Measurements from ENCODE around the gene EYA2.

DNA sequence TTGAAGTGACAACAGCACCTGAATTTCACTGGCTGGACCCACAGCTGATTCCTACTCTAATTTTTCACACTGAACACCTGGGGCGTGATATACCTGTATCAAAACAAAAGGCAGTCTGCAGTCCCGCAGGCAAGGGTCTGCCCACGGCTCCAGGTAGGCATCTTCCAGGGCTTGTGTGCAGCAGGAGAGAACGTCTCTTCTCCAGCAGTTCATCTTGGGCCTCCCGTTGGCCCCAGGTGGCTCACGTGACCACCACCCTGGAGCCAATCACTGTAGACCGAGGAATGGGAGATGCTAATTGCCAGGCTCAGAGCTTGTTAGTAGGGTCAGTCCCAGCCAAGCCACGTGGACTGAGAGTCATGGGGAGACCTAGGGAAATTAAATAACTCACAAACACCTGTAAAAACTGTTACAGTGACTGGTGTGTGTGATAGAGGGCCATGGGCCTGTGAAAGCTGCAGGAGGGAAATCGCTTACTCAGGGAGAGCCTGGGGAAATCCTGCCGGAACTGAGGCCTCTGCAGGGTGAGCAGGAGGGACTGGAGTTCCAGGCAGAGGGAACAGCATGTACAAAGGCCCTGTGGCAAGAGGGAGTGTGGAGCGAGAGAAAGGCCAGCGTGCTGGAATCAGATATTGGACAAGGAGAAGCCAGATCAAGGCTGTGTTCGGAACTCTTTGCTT is 83.4 kb downstream of the EYA2 start:
- TF ChIP-seq, protein P1, sequence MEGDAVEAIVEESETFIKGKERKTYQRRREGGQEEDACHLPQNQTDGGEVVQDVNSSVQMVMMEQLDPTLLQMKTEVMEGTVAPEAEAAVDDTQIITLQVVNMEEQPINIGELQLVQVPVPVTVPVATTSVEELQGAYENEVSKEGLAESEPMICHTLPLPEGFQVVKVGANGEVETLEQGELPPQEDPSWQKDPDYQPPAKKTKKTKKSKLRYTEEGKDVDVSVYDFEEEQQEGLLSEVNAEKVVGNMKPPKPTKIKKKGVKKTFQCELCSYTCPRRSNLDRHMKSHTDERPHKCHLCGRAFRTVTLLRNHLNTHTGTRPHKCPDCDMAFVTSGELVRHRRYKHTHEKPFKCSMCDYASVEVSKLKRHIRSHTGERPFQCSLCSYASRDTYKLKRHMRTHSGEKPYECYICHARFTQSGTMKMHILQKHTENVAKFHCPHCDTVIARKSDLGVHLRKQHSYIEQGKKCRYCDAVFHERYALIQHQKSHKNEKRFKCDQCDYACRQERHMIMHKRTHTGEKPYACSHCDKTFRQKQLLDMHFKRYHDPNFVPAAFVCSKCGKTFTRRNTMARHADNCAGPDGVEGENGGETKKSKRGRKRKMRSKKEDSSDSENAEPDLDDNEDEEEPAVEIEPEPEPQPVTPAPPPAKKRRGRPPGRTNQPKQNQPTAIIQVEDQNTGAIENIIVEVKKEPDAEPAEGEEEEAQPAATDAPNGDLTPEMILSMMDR (optimal IDR thresholded peaks at IDR 0.05 in 1 of 3, IDR thresholded peaks at IDR 0.05 in 1 of 3, conservative IDR thresholded peaks at IDR 0.05 in 1 of 3; ENCODE audit: extremely low read depth in 1 of 3, insufficient read depth in 2 of 3, low read length in 3 of 3), result no peak
- no peak for TF ChIP-seq EZH2 (IDR thresholded peaks at IDR 0.05; ENCODE audit: low read length)
